HTERT RPE-1 (cell line): ENCODE data around the gene USP36.
"Not testable (repeated sequence)": the region's sequence is repeated elsewhere in the genome, so short reads cannot be mapped to it uniquely, and the experiment has no call there.

Source experiments
- in situ Hi-C: fragments of 300-500 bp; cut with MboI; formaldehyde crosslinking; loops from 4 replicates; pipeline ENCODE4 v1.14.3; 2020; ENCODE audit warnings: low sequenced_read_pairs

Gene USP36

DNA sequence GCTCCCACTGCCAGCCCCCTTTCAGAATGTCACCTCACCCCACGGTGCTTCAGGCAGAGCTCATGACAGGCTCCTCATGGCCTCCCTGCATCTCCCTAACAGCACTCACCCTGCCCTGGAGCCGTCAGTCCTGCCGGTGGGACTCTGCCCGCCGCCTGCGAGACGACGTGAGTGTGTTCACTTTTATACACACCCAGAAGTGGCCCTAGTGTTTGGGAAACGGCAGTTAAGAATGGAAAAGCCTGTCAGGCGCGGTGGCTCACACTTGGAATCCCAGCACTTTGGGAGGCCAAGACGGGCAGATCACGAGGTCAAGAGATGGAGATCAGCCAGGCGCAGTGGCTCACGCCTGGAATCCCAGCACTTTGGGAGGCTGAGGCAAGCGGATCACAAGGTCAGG, 46.2 kb downstream of the USP36 start:
- in situ Hi-C loops, result no loop called here

DNA sequence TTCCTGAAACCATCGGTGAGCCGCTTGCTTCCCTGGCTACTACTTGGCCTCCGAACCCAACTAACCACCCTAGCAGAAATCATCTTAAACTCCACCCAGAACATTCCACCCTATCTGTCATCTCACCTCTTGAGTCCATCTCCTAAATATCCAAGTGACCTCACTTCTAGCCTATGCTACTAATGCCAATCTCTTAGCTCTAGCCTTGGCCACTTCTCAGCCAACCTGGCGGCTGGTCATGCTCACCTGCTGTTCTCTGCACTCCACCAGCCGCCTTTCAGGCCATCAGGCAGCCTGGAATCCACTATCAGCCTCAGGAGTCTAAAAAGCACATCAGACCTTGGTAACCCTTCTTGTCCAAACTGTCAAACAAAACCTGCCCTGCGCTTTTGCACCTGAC, 46.6 kb downstream of the USP36 start:
- in situ Hi-C loops, result no loop called here

DNA sequence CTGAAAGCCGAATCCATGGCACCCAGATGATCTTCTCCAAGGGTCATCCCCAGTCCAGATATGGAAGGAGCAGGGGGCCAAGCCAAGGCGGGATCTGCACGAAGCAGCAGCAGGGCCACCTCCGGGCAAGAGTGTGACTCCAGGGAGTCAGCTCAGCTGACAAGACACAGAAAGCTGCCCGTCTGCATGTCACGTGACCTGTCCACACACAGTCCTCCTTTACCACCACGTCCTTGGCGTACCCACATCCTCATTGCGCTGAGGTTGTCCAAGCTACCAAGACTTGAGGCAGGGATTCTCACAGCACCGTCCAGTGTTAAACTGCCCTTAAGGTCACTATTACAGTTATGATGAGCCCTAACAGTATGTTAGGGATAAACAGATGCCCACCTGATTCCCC, 47.2 kb downstream of the USP36 start:
- in situ Hi-C loops, result no loop called here

DNA sequence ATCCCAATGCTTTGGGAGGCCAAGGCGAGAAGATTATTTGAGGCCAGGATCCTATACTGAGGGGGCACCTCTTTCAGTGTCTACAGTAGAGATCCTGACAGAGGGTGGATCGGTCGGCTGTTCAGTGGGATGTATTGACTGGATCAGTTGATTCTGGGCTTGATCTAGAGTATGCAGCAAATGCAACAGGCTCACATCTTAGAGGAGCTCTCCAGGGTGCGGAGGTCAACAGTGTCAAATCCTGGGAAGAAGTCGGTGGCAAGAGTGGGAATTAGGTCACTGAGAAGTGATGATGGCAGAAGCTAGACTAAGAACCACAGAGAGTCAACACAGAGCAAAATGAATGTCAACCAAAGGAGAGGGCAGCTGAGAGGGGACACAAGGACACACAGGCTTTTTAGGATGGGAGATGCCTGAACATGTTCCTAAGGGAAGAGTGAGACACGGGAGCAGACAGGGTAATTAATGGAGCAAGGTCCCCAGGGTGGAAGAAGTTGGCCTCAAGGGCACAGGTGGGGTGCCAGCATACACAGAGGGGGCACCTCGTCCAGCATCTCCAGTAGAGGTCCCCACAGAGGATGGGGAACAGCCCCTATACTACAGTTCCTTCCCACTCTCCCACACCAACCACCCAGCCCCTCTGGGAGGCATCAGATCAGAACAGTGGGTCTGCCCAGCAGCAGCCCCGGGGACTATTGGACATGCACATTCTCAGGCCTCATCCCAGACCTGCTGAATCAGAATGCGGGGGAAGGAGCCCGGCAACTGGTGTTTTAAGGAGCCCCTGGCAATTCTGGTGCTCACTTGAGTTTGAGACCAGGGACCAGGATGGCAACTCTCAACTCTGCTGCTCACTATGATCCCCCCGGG, 48.5 kb downstream of the USP36 start:
- in situ Hi-C loops, result no loop called here

DNA sequence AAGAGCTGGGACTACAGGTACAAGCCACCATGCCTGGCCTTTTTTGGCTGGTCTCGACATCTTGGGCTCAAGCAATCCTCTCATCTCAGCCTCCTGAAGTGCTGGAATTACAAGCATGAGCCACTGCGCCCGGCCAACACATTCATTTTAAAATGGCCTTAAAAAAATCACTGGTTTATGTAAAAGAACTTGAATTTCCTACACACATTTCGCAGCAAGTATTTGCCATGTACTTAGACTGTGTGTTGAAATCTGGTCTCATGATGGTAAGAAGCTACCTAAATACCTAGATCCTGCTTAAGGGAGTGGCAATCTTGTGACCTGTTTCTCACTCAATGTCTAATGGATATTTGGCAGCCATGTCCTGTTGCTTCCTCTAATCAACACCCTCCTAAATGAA, 50.1 kb downstream of the USP36 start:
- in situ Hi-C loops, result no loop called here

DNA sequence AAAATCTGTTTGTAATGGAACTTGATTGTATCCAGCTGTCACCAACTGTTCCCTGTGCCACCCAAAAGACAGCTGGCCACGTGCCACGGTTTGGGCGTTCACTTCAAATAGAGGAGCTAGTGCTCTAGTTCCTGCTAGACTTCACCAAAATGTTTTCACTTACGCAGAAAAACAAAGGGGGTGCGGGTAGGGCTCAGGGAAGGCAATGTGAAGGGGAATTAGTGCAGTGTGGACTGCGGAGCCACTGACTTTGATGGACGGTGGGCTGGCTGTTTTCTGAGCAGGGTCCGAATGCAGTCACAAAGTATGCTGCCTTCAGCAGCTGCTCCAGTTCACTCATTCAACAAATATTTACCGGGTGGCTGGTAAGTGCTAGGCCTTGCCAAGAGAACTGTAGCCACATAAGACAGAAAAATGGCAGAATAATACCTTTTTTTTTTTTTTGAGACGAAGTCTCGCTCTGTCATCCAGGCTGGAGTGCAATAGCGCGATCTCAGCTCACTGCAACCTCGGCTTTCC, 50.9 kb downstream of the USP36 start:
- in situ Hi-C loops, result no loop called here

DNA sequence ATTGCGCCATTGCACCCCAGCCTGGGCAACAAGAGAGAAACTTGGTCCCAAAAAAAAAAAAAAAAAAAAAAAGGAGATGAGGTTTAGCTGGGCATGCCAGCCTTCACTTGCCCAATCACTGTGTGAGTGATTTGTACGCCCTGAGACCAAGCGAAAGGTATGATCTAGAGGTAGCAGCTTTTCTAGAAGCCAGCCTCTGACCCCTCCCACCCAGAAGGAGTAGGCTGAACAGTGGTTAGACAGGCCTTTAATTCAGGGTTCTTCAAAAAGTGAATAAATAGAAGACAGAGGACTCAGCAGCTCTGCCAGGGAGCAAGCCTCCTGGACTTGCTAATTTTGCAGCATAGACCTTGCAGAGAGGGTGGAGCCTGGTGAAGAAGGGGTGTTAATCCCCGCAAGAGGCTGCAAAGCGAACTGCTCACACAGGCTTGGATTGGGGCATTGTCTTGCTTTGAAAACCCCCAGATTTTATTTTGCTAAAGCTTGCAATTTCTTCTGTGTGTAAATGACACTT, 51.4 kb downstream of the USP36 start:
- in situ Hi-C loops, result no loop called here

DNA sequence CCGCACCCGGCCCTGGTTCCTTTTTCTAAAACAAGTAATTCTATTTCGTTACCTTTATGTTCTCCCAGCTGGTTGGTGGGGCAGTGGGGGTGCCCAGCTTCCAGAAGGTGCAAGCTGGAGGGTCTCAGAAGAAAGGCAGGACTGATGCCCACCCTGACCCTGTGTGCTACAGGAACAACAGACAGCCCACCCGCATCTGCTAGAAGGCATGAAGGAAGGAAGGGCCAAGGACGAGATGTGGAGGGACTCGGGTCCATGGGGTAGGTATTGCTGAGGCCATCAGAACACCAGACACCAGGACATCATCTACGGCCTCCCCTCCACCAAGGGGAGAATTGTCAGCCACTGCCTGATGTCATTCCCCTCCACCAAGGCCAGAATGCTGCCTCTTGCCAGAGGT, 52.2 kb downstream of the USP36 start:
- in situ Hi-C loops, result no loop called here

DNA sequence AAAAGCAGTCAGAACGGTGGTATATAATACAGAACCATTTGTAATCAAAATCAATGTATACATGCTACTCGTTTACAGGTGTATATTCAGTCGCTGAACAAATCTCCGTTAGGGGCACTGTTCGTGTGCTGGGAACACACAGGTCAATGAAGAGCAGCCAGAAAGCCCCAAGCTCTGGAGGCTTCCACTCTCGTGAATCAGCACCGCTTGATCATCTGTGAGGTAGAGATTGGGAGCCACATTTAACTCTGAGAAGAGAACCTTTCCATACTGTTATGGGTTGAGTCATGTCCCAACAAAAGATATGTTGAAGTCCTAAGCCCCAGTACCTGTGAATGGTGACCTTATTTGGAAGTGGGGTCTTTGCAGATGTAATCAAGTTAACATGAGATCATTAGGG, 53.2 kb downstream of the USP36 start:
- in situ Hi-C loops, result no loop called here

DNA sequence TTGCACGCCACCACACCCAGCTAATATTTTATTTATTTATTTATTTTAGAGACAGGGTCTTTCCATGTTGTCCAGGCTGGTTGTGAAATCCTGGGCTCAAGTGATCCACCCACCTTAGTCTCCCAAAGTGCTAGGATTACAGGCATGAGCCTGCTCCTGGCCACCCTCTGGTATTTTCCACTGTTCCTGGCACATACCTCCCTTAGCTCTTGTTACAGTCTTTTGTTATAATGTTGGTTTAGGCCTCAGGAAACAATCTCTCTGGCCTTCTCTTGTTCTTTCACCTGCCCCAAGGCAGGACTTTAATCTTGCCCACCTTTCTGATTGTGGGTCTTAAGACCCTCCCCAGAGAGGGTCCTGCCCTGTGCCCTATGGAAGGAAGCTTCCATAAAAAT, 55.0 kb downstream of the USP36 start:
- in situ Hi-C loops, result no loop called here

DNA sequence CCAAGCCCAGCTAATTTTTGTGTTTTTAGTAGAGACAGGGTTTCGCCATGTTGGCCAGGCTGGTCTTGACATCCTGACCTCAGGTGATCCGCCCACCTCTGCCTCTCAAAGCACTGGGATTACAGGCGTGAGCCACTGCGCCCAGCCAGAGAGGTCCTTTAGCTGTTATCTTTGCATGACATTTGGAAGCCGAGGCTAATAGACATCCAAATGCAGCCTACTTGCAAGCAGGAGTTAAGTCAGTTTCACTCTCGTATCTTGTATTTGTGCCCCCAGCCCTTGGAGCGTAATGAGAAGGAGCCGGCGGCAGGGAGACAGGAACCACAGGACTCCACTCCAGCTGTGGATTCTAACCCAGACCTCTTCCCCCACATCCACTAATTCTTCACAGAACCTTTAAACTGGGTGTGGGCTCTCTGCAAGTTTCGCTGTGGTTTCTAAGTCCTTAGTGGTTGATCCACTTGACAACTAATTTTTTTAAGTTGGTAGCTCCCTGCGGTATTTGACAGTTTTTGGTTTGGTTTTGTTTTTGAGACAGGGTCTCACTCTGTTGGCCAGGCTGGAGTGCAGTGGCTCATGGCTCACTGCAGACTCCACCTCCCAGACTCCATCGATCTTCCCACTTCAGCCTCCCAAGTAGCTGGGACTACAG, 55.5 kb downstream of the USP36 start:
- in situ Hi-C loops, result no loop called here

DNA sequence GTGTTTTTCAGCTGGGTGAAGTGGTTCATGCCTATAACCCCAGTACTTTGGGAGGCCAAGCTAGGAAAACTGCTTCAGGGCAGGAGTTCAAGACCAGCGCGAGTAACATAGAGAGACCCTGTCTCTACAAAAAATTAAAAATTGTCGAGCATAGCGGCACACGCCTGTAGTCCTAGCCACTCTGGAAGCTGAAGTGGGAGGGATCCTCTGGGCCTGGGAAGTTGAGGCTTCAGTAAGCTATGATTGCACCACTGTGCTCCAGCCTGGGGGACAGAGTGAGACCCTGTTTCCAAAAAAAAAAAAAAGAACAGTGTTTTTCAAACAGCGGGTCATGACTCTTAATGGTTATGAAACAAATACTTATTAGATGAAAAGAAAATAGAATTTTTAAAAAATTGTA, 56.3 kb downstream of the USP36 start:
- in situ Hi-C loops, result no loop called here

DNA sequence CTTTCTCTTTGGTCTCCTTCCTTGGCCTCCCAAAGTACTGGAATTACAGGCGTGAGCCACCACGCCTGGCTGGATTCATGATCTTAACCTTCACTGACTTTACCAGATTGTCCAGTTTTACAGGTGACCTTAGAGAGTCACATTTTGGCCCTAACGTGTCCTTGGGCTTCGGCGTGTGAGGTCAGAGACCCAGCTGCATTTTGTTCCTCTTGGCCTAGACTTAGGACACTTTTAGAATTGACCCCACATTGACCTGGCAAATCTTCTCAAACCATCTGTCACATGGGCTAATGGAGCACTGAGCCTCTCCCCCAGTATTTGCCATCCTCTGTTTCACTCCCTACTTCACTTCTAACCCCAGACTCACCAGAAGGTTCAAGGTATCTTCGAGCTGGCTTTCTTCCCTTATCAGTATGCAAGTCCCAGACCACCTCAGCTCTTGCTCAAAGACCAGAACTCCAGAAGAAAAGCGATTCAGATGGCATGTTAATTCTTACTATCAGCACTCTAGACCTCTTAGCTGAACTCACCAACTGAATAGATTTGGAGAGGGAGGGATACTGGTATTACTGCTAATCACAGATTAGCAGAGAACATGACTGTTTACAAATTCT, 56.8 kb downstream of the USP36 start:
- in situ Hi-C loops, result no loop called here

DNA sequence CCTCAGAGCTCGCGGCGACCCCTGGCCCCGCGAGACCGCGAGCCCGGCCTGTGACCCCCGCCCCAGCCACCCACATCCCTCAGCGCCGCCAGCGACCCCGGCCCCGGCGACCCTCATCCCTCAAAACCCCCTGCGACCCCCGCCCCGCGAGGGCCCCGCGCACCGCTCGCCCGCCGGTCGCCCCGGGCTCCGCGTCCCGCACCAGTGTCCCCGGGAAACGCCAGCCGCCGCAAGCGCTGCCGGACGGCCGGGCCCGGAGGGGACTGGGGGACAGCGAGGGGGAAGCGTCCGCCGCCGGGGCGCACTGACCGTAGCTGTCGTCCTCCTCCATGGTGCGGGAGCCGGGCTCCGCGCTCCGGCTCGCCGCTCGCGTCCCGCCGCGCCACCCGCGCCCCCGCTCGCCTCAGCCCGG, 58.7 kb downstream of the USP36 start, which contains the start of gene CYTH1:
CYTH1 (minus strand) TSS at position 381 of the 412 bp plus-strand sequence; CDS start at position 331, 50 bp downstream.
- in situ Hi-C loops, result no loop called here

DNA sequence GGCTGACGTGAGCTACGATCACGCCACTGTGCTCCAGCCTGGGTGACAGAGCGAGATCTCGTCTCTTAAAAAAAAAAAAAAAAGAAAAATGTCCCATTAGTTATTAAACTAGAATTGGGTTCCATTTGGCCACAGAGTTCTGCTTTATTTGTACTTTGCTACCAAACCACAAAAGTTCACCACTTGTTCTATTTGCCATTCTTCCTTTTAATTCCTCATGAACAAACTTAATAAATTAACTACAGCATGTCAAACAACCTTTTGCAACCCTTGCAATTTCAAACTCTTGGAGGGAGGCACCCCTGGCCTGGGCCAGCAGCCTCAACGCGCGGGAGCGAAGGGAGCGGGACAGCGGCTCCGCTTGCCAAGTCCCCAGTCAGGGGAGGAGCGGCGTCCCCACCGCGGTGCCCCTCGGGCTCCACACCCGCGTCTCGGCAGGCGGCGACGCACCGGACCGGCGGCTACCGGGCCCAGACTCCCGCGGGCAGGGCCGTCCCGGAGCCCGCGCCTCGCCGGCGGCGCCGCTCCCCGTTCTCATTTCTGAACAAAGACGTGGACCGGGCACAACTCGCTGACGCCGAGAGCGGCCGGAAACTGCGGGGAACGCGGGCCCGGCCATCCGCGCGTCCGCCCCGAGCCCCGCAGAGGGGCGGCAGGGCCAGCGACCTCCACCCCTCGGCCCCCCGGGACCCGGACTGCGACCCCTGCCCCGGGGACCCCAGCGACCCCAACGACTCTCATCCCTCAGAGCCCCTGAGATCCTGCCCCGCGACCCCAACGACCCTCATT, 59.3 kb downstream of the USP36 start:
- in situ Hi-C loops, result no loop called here

DNA sequence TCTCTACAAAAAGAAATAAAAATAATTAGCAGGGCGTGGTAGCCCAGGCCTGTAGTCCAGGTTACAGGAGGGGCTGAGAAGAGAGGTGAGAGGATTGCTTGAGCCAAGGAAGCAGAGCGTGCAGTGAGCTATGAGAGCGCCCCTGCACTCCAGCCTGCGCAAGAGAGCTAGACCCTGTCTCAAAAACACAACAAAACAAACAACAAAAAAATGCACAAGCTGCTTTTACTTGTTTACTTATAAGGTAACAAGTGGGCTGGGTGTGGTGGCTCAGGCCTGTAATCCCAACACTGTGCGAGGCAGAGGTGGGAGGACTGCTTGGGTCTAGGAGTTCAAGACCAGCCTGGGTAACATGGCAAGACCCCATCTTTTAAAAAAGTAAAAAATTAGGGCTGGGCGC, 60.3 kb downstream of the USP36 start:
- in situ Hi-C loops, result no loop called here

DNA sequence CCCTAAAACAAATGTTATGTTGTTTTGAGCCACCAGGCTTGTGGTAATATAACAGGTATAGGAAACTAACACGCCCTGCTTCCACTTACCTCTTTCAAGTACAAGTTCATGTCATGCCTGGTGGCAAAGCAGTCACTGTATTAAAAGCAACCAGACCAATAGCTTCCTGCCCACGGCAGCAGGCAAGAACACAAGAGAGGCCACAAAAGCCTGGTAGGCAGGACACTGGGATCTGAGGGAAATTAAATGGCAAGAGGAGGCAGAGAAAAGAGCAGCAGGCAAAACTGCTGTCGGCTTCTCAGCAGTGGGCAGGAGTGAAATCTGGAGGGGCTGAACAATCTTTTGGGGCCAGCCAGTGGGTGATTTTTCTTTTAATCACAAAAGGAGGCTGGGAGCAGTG, 60.8 kb downstream of the USP36 start:
- in situ Hi-C loops, result no loop called here

DNA sequence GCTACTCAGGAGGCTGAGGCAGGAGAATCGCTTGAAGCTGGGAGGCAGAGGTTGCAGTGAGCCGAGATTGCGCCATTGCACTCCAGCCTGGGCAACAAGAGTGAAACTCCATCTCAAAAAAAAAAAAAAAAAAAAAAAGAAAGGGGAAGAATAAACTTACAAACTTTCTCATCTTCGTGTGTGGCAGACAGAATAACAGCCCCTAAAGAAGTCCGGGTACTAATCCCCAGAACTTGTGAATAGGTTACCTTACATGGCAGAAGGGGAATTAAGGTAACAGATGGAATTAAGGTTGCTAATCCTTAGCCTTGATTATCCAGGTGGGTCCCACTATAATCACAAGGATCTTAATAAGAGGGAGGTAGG, 61.3 kb downstream of the USP36 start:
- in situ Hi-C loops, result not testable (repeated sequence)

DNA sequence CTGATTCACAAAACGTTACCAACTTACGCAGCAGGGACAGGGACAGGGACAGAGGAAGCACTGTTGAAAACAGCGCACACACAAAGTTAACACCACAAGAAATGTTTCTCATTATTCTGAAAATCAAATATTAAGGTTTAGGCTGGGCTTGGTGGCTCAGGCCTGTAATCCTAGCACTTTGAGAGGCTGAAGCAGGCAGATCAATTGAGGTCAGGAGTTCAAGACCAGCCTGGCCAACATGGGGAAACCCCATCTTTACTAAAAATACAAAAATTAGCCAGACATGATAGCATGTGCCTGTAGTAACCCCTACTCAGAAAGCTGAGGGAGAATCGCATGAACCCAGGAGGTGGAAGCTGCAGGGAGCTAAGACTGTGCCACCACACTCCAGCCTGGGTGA, 62.7 kb downstream of the USP36 start:
- in situ Hi-C loops, result no loop called here

DNA sequence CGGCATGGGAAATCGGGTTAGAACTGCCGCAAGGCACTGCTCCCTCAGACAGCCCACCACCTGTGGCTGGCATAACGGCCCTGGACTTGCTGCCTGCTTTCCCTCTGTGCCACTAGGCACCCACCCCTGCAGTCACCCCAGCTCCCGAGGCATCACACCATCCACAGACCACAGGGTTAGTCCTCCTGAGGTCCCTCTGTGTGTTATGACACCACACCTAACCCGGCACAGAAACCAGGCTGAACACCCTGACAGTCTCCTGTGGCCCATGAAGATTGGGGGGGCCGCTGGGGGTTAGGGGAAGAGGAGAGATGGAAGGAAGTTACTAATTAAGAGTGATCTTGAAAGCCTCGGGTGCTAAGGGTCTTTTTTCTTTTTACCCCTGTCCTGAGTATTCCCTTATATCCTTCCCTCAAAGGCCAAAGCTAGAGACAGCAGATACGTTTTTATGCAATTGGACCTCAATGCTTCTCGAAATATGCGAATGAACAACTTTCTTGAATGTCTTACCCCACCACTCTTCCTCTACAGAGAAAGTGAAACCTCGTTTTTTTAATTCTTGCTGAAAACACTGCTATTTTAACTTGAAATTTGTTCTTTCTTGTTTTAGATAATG, 65.5 kb downstream of the USP36 start:
- in situ Hi-C loops, result no loop called here
